DMS53 treated with DMSO at 0.1 percent for 48 hours (cell line): ENCODE data around the gene BANF2.

ENCODE experiments used
- DNase-seq: peaks from one replicate; lab custom pipeline; 2025; ENCODE audit not compliant: unreplicated experiment; lab: John Stamatoyannopoulos, UW

The BANF2 gene

GRCh38 chr20:17663486-17663885 is 36.3 kb upstream of the BANF2 start:
- DNase-seq = no peak

GRCh38 chr20:17664025-17664633 is 35.6 kb upstream of the BANF2 start:
- no peak for DNase-seq

- no peak for DNase-seq
Observed at GRCh38 chr20:17665756-17666155, 34.0 kb upstream of the BANF2 start.

- no peak for DNase-seq
Observed at GRCh38 chr20:17666481-17666880, 33.3 kb upstream of the BANF2 start.

GRCh38 chr20:17667445-17667844 is 32.3 kb upstream of the BANF2 start:
- DNase-seq = no peak

GRCh38 chr20:17668432-17668831 is 31.3 kb upstream of the BANF2 start:
- DNase-seq = no peak

- DNase-seq = no peak
Observed at GRCh38 chr20:17669306-17669931, 30.3 kb upstream of the BANF2 start.

GRCh38 chr20:17671011-17671410 is 28.8 kb upstream of the BANF2 start:
- DNase-seq = no peak

- DNase-seq = no peak
Observed at GRCh38 chr20:17671565-17671964, 28.2 kb upstream of the BANF2 start.

GRCh38 chr20:17673084-17673483 is 26.7 kb upstream of the BANF2 start:
- no peak for DNase-seq

- no peak for DNase-seq
Observed at GRCh38 chr20:17674722-17675518, 24.8 kb upstream of the BANF2 start.

GRCh38 chr20:17675519-17676377 is 24.0 kb upstream of the BANF2 start:
- DNase-seq = no peak

GRCh38 chr20:17676378-17676759 is 23.4 kb upstream of the BANF2 start:
- no peak for DNase-seq

- DNase-seq = no peak
Observed at GRCh38 chr20:17676942-17677341, 22.8 kb upstream of the BANF2 start.

GRCh38 chr20:17678295-17678694 is 21.5 kb upstream of the BANF2 start:
- DNase-seq = no peak

- no peak for DNase-seq
Observed at GRCh38 chr20:17678886-17679285, 20.9 kb upstream of the BANF2 start.

GRCh38 chr20:17679941-17680835 is 19.6 kb upstream of the BANF2 start:
- no peak for DNase-seq

- peak; percentile 39 for DNase-seq
Observed at GRCh38 chr20:17680836-17681725, 18.7 kb upstream of the BANF2 start.

GRCh38 chr20:17681726-17682102 is 18.1 kb upstream of the BANF2 start:
- no peak for DNase-seq
